ENCODE measurements around the gene FUT9.
"Not testable (repeated sequence)": the region's sequence is repeated elsewhere in the genome, so short reads cannot be mapped to it uniquely, and the experiment has no call there.

Gene FUT9

DNA sequence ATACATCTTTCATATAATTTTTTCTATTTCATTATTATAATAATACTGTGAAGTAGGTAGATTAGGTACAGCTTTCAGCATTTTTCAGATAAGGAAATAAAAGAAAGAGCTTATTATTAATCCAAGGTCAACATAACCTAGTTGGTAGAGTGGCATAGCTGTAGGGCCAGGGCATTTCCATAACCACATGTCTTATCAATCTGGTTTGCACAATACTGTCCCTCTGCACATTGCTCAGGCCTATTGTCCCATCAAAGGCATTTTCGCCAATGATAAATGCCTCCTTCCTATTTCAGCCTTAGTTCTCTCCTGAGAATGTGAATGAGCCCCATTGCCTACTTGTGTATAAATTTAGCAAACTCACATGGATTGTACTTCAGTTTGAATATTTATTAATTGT, 234.0 kb downstream of the FUT9 start:
- no peaks in the 10 kb centered on the region for H3K27me3 Mint-ChIP-seq
- H3K9me3 Mint-ChIP-seq (ENCODE audit: low read depth), result no peaks in the 10 kb centered on the region
- no peak overlapping the region for H3K4me3 Mint-ChIP-seq
- H3K4me1 Mint-ChIP-seq (ENCODE audit: low read depth), result no peaks in the 10 kb centered on the region
- H3K36me3 Mint-ChIP-seq, result no peaks in the 10 kb centered on the region
- H3K27ac Mint-ChIP-seq, result no peak overlapping the region

DNA sequence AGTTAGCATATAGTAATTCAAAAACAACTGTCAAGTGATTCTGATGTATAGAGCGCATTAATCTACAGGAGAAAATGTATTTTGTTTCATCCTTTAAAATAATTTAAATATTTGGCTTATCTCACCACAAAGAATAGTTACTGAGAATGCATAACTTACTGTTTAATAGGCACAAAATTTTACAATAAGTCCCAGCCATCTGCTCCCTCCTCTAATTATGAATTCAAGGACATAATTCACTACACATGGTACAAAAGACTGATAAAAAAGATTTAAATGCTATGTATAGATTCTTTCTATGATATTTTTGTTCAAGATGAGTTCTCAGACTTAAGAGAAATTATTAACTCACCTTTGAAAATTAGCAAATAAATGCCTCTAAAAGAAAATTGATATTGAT, 242.0 kb downstream of the FUT9 start:
- no peak overlapping the region for H3K27ac Mint-ChIP-seq
- H3K9me3 Mint-ChIP-seq (ENCODE audit: low read depth), result no peaks in the 10 kb centered on the region
- H3K36me3 Mint-ChIP-seq, result no peaks in the 10 kb centered on the region
- peaks cover 7% of the 10 kb centered on the region for H3K27me3 Mint-ChIP-seq
- no peak overlapping the region for H3K4me3 Mint-ChIP-seq
- no peaks in the 10 kb centered on the region for H3K4me1 Mint-ChIP-seq (ENCODE audit: low read depth)

DNA sequence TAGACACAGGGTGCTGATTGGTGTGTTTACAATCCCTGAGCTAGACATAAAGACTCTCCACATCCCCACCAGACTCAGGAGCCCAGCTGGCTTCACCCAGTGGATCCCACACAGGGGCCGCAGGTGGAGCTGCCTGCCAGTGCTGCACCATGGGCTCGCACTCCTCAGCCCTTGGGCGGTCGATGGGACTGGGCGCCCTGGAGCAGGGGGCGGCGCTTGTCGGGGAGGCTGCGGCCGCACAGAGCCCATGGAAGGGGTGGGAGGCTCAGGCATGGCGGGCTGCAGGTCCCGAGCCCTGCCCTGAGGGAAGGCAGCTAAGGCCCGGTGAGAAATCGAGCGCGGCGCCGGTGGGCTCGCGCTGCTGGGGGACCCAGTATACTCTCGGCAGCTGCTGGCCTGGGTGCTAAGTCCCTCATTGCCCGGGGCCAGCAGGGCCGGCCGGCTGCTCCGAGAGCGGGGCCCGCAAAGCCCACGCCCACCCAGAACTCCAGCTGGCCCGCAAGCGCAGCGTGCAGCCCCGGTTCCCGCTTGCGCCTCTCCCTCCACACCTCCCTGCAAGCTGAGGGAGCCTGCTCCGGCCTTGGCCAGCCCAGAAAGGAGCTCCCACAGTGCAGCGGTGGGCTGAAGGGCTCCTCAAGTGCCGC, 245.1 kb downstream of the FUT9 start:
- H3K27ac Mint-ChIP-seq, result not testable (repeated sequence)

More for the DNA sequence above, 245.1 kb downstream of the FUT9 start:
- not testable (repeated sequence) for H3K36me3 Mint-ChIP-seq; H3K4me3 Mint-ChIP-seq; H3K9me3 Mint-ChIP-seq (ENCODE audit: low read depth); H3K27me3 Mint-ChIP-seq; H3K4me1 Mint-ChIP-seq (ENCODE audit: low read depth)

Data from activated naive CD8-positive, alpha-beta T cell (primary cell).